Stimulated activated CD4-positive, alpha-beta T cell treated with anti-CD3 and anti-CD28 coated beads, TNF-alpha, amount 100 ng/mL, for 24 hours (primary cell): ENCODE data around the gene EHF.
"Not testable (repeated sequence)": the region's sequence is repeated elsewhere in the genome, so short reads cannot be mapped to it uniquely, and the experiment has no call there.

Experiments used
- DNase-seq, 3 experiments: peaks; one replicate each; pipeline ENCODE4 v3.0.0-alpha.2; 2020; ENCODE audit warnings: low read depth in 3 of 3

Gene EHF

GRCh38 chr11:34620820-34621792 is at the start of gene EHF:
Gene EHF (plus strand): TSS chr11:34621093. CDS start chr11:34642631, 21,538 bp downstream.
- no peak for DNase-seq

GRCh38 chr11:34573537-34573936 is 47.4 kb upstream of the EHF start:
- DNase-seq, result no peak

DNA sequence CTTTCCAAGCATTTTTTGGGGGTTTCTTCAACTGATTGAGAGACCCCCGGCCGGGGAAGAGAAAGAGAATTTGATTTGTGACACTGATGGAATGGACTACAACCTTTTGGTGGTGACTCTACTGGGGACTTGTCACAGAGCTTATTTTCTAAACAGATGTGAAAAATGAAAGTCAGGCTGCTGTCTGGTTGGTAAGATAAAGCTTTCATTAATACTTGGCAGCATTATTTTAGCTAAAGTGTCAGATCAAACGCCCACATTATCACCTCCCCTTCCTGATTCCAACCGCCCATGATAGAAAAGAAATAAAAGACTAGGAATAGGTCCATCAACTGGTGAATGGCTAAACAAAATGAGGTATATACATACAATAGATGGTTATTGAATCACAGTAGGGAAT is 45.6 kb upstream of the EHF start:
- no peak for DNase-seq

DNA sequence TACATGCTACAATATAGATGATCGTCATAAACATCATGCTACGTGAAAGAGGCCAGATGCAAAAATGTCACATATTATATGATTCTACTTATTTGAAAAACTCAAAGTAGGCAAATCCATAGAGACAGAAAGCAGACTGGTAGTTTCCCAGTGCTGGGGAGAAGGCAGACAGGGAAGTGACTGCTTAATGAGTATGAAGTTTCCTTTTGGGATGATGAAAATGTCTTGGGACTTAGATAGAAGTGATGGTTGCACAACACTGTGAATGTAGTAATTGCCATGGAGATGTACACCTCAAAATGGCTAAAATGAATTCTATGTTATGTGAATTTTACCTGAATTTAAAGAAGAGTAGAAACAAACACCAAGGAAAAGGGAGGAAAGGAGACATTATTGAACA is 45.2 kb upstream of the EHF start:
- DNase-seq, result no peak

- no peak for DNase-seq
Observed at GRCh38 chr11:34576331-34576730, 44.6 kb upstream of the EHF start.

GRCh38 chr11:34583818-34584217 is 37.1 kb upstream of the EHF start:
- DNase-seq, result no peak

- DNase-seq, result no peak
Observed at GRCh38 chr11:34585304-34585734, 35.6 kb upstream of the EHF start.

- no peak for DNase-seq
Observed at GRCh38 chr11:34585735-34586487, 35.0 kb upstream of the EHF start.

- no peak for DNase-seq
Observed at GRCh38 chr11:34586488-34587281, 34.2 kb upstream of the EHF start.

GRCh38 chr11:34587282-34587677 is 33.6 kb upstream of the EHF start:
- no peak for DNase-seq

- DNase-seq, result no peak
Observed at GRCh38 chr11:34588023-34588422, 32.9 kb upstream of the EHF start.

GRCh38 chr11:34588701-34589100 is 32.2 kb upstream of the EHF start:
- no peak for DNase-seq

DNA sequence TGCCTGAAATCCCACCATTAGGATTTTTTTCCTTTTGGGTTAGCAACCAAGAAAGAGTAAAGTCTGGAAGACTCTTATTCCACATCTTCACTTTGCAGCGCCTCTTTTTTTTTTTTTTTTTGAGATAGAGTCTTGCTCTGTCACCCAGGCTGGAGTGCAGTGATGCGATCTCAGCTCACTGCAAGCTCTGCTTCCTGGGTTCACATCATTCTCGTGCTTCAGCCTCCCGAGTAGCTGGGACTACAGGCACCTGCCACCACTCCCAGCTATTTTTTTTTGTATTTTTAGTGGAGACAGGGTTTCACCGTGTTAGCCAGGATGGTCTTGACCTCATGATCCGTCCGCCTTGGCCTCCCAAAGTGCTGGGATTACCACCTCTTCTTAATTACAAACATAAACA is 31.7 kb upstream of the EHF start:
- DNase-seq, result not testable (repeated sequence)

- DNase-seq, result no peak
Observed at GRCh38 chr11:34593085-34593484, 27.8 kb upstream of the EHF start.

DNA sequence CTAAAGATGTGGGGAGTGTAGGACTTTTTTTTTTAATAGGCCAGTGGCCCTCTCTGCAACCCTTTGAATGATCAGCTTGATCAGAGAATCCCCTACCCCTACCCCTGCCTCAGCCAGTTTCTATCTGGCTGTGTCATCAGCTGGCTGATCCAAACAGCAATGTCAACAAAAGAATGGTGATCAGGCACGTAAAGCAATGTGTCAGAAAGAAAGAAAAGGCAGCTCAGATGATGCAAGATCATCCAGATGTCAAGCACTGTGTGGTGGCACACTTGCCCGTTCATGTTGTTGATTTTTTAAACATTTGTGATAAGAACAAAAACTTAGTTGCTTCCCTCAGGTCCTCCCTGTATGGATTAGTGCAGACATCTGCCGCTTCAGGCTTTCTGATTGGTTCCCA is 26.3 kb upstream of the EHF start:
- no peak for DNase-seq

DNA sequence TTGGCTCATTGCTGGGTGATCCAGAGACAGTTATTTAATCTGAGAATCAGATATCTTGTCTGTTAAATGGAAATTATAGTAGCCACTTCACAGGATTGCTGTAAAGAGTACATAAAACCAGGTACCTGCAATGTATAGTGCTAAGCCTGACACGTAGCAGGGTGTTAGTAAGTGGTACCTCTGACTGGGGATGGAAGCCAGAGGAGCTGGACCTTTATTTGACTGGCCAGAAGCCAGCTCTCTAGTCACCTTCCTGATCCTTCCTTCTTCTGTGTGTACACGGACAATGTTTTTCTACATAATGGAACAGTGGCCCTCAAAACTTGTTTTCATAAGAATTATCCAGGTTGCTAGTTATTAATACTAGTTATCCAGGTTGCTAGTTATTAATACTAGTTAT is 25.5 kb upstream of the EHF start:
- no peak for DNase-seq

DNA sequence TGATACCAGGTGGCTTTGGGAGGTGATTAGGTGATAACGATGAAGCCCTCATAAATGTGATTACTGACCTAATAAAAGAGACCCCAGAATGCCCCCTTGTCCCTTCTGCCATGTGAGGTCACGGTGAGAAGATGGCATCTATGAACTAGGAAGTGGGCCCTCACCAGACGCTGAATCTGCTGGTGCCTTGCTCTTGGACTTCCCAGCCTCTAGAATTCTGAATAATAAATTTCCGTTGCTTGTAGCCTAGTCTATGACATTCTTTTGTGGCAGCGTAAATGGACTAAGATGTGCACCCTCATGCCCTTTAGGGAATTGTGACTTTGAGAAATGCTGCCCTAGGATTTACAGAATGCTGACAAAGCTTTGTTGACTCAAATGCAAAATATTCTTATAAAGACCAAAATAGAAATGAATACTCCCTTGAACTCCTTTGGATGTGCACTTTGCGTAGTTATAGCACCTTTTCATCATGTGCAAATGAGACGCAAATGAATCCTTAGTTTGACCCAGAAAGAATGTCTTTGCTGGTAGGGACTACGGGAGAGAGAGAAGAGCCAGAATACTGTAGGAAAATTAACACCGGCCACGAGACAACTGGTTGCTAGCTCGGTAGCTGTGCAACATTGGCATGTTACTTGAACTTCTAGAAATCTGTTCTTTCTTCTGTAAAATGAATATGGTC is 24.8 kb upstream of the EHF start:
- no peak for DNase-seq

DNA sequence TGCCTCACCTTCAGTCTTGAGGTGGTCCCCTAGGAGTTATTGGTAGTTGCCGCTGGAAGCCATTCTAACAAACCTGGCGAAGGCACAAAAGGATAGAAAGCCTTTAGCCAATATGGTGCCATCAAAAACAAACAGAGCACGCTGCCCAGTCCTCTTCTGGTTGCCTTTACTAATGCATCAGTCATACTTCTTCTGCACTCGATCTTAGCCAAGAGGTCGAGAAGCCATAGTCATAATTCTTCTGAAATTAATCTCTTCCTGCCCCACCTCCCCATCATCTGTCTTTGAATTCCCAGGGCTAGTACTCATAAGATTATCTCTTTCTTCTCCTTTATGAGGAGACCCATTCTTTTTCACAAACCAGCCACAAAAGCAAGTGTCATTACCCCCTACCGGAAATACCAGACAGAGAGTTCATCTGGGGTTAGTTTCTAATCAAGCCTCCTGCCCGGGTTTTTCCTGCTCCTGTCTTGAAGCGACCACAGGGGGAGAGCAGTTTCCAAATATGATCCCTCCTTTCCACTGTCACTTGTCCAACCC is 21.4 kb upstream of the EHF start:
- no peak for DNase-seq

DNA sequence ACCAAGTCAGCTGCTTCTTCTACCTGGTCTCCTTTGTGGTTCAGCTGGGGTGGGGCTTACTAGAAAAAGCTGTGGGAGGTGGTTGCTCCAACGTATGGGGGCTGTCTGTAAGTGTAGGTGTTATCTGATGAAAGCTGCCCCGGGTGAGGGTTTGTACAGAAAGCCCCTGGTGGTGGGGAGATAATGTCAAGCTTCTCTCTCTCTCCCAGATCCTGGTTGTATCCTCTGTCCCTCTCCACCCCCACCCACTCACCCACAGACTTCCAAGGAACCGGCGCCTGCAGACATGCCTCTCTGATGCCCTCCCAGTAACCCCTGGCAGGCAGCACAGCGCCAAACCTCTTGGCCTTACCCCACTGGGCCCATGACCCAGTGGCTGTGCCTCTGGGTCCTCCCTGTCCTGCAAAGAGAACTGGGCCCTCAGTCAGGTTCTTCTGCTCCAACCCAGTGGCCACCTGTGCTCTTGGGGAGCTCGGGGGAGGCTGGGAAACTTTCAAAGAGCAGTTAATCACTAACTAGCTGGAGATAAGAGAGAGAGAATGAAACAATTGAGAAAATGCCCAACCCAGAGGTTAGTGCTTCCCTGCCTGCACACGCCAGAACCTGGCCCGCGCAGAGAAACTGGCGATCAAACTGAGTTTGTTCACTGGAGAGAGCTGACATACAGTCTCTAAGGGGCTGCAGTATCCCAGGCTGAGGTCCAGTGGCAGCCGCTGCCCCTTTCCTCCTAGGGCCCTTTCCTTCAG is 20.4 kb upstream of the EHF start:
- no peak for DNase-seq

GRCh38 chr11:34601085-34601444 is 19.8 kb upstream of the EHF start:
- DNase-seq, result no peak

GRCh38 chr11:34601609-34602008 is 19.3 kb upstream of the EHF start:
- no peak for DNase-seq
